ENCODE results near the gene RTL5.

Gene RTL5

DNA sequence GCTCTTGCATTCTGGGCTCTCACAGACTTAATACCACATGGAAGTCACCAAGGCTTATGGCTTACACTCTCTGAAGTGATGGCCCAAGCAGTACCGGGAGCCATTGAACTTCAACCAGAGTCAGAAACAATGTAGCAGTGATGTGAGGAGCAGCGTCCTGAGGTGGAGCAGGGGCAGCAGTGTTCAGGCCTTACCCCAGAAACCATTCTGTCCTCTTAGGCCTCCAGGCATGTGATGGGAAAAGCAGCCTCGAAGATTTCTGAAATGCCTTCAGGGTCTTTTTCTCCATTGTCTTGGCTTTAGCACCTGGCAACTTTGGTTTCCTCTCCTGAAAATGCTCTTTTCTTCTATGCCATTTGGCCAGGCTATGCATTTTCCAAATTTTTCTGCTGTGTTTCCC is 27.1 kb upstream of the RTL5 start:
- in situ Hi-C loops (cut with MboI; ENCODE audit: low pct_unique_long_range_greater_than_20kb, low sequenced_read_pairs, unreplicated experiment), result no loop called here
- TF ChIP-seq CTCF (IDR thresholded peaks at IDR 0.05; ENCODE audit: extremely low read depth, insufficient read depth, missing control alignments), result no peak
- DNase-seq (ENCODE audit: low spot score), result no peak

DNA sequence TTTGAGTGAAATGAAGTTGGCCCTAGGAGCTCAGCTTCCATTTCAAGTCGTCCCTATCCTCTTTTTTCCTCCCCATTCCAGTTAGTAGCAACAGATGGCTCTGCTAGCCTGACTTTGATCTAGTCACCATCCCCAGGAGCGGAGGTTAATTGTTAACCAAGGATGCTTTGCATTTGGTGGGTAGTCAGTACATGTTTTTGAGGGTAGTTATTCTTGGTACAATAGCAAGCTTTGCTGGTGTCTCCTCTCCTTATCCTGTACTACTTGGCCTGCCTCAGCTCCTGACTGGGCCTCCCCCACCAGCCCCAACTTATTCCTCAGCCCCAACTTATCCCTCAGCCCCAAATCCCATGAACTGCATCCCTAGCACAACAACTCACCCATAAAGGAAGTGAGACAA is 14.8 kb upstream of the RTL5 start:
- DNase-seq (ENCODE audit: low spot score), result no peak
- no peak for TF ChIP-seq CTCF (IDR thresholded peaks at IDR 0.05; ENCODE audit: extremely low read depth, insufficient read depth, missing control alignments)
- in situ Hi-C loops (cut with MboI; ENCODE audit: low pct_unique_long_range_greater_than_20kb, low sequenced_read_pairs, unreplicated experiment), result no loop called here

- in situ Hi-C loops (cut with MboI; ENCODE audit: low pct_unique_long_range_greater_than_20kb, low sequenced_read_pairs, unreplicated experiment), result no loop called here
- no peak for DNase-seq (ENCODE audit: low spot score)
- no peak for TF ChIP-seq CTCF (IDR thresholded peaks at IDR 0.05; ENCODE audit: extremely low read depth, insufficient read depth, missing control alignments)
Observed at GRCh38 chrX:72145181-72145580, 13.5 kb upstream of the RTL5 start.

DNA sequence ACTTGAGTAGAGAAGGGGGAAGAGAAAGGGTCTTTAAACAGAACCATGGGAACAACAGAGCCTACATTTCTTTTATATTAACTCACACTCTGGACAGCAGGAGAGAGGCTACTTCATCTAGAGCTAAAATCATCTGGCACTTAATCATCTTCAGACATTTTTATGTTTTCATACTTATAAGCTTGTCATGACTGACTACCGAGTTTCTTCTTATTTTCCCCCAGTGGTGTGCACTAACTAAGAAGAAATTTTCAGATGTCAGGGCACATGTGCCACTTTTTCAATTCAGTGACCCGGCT is 11.8 kb upstream of the RTL5 start:
- TF ChIP-seq CTCF (IDR thresholded peaks at IDR 0.05; ENCODE audit: extremely low read depth, insufficient read depth, missing control alignments), result no peak
- DNase-seq (ENCODE audit: low spot score), result no peak
- in situ Hi-C loops (cut with MboI; ENCODE audit: low pct_unique_long_range_greater_than_20kb, low sequenced_read_pairs, unreplicated experiment), result no loop called here

GRCh38 chrX:72142794-72143608 is 11.3 kb upstream of the RTL5 start:
- no peak for DNase-seq (ENCODE audit: low spot score)
- in situ Hi-C loops (cut with MboI; ENCODE audit: low pct_unique_long_range_greater_than_20kb, low sequenced_read_pairs, unreplicated experiment), result no loop called here
- no peak for TF ChIP-seq CTCF (IDR thresholded peaks at IDR 0.05; ENCODE audit: extremely low read depth, insufficient read depth, missing control alignments)

GRCh38 chrX:72142094-72142793 is 10.5 kb upstream of the RTL5 start:
- in situ Hi-C loops (cut with MboI; ENCODE audit: low pct_unique_long_range_greater_than_20kb, low sequenced_read_pairs, unreplicated experiment), result no loop called here
- DNase-seq (ENCODE audit: low spot score), result no peak
- no peak for TF ChIP-seq CTCF (IDR thresholded peaks at IDR 0.05; ENCODE audit: extremely low read depth, insufficient read depth, missing control alignments)
